ENCODE measurements around the gene ZBTB7C. TPM values are rescaled to one million over a fixed set of nuclear protein-coding genes. Genes with fewer than 3 reads are reported as not detected.
"Not testable (repeated sequence)": the region's sequence is repeated elsewhere in the genome, so short reads cannot be mapped to it uniquely, and the experiment has no call there.

The ZBTB7C gene
- total RNA-seq, 6 donors from 2014 or later = 6.1 to 18.1 (median 12.2) TPM

- DNase-seq = no peak
- 94 to 95% methylated on average over 3 of the region's 3 CpGs for WGBS, 2 donors
- H3K36me3 ChIP-seq = no peaks in the 10 kb centered on the region
- TF ChIP-seq CTCF (IDR thresholded peaks at IDR 0.05) = no peak
- no peak for TF ChIP-seq POLR2AphosphoS5 (IDR thresholded peaks at IDR 0.05)
- TF ChIP-seq POLR2A (IDR thresholded peaks at IDR 0.05) = no peak
- no peak for TF ChIP-seq EP300 (IDR thresholded peaks at IDR 0.05)
- H3K9me3 ChIP-seq = no peaks in the 10 kb centered on the region
- H3K4me1 ChIP-seq = no peaks in the 10 kb centered on the region
- no peak overlapping the region for H3K27ac ChIP-seq
- H3K4me3 ChIP-seq = no peak overlapping the region
- no peak for ATAC-seq (ENCODE audit: low FRiP score in 2 of 2)
- no peaks in the 10 kb centered on the region for H3K27me3 ChIP-seq
Observed at GRCh38 chr18:48284743-48285142, 124.4 kb downstream of the ZBTB7C start.

GRCh38 chr18:48284011-48284410, 125.2 kb downstream of the ZBTB7C start:
- H3K4me3 ChIP-seq; H3K27ac ChIP-seq; ATAC-seq (ENCODE audit: low FRiP score in 2 of 2); H3K4me1 ChIP-seq; H3K27me3 ChIP-seq; H3K36me3 ChIP-seq; H3K9me3 ChIP-seq; DNase-seq: not testable (repeated sequence)
- WGBS, 2 donors = 84 to 88% methylated on average over 5 of the region's 5 CpGs

DNA sequence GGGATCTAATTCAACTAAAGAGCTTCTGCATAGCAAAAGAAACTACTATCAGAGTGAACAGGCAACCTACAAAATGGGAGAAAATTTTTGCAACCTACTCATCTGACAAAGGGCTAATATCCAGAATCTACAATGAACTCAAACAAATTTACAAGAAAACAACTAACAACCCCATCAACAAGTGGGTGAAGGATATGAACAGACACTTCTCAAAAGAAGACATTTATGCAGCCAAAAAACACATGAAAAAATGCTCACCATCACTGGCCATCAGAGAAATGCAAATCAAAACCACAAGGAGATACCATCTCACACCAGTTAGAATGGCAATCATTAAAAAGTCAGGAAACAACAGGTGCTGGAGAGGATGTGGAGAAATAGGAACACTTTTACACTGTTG, 127.7 kb downstream of the ZBTB7C start:
- not testable (repeated sequence) for H3K9me3 ChIP-seq; DNase-seq; ATAC-seq (ENCODE audit: low FRiP score in 2 of 2); H3K4me1 ChIP-seq; H3K36me3 ChIP-seq; H3K4me3 ChIP-seq; H3K27ac ChIP-seq; H3K27me3 ChIP-seq

DNA sequence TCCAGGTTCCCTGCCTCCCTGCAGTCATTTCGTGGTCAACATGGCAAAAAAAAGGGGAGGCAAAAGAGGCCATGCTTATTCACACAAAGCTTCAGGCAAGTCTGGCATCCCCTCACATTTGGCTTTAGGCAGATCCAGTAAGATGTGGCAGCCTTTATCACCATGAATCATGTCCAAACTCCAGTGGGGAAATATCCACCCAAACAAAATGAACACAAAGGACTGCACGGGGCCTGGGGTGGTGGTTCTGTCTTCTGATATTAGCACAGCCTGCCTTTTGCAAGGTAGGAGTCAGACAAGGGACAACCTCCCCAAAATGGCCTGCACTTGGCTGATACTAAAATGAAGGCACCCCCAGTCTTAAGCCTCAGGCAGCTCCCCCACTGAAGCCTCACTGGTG, 129.9 kb downstream of the ZBTB7C start:
- H3K27ac ChIP-seq = no peak overlapping the region

DNA sequence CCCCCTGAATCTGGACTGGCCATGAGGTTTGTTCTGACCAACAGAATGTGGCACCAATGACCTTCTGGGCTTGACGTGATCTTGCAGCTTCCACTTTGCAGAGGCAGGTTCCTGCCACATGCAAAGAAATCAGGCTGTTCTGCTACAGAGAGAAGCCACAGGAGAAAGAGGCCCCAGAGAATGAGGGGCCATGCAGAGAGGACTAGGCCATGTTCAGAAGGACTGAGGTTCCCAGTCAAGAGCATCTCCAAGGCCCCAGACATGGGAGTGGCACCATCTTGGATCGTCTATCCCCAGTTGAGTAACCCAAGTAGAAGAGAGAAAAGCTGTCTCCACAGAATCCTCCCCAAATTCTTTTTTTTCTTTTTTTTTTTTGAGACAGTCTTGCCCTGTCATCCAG, 131.1 kb downstream of the ZBTB7C start:
- Histone ChIP-seq H3K36me3 (no peaks in the 10 kb centered on the region), H3K27ac (no peak overlapping the region), H3K4me3 (no peak overlapping the region), H3K9me3 (no peaks in the 10 kb centered on the region), H3K4me1 (no peaks in the 10 kb centered on the region), H3K27me3 (no peaks in the 10 kb centered on the region)
- DNase-seq (no peak), ATAC-seq (ENCODE audit: low FRiP score in 2 of 2) (no peak)
- WGBS, 2 donors = 83 to 95% methylated on average over 2 of the region's 2 CpGs
- TF ChIP-seq POLR2AphosphoS5 (IDR thresholded peaks at IDR 0.05) = no peak
- TF ChIP-seq CTCF (IDR thresholded peaks at IDR 0.05) = no peak
- no peak for TF ChIP-seq EP300 (IDR thresholded peaks at IDR 0.05)
- TF ChIP-seq POLR2A (IDR thresholded peaks at IDR 0.05) = no peak

More for the DNA sequence above, 129.9 kb downstream of the ZBTB7C start:
- no peaks in the 10 kb centered on the region for H3K27me3 ChIP-seq
- H3K9me3 ChIP-seq = no peaks in the 10 kb centered on the region
- H3K36me3 ChIP-seq = no peaks in the 10 kb centered on the region
- ATAC-seq (ENCODE audit: low FRiP score in 2 of 2) (no peak), DNase-seq (no peak)
- 58 to 80% methylated on average over 2 of the region's 2 CpGs for WGBS, 2 donors
- no peak overlapping the region for H3K4me3 ChIP-seq
- H3K4me1 ChIP-seq = no peaks in the 10 kb centered on the region
- TF ChIP-seq EP300 (IDR thresholded peaks at IDR 0.05) (no peak), POLR2A (IDR thresholded peaks at IDR 0.05) (no peak), CTCF (IDR thresholded peaks at IDR 0.05) (no peak), POLR2AphosphoS5 (IDR thresholded peaks at IDR 0.05) (no peak)

- Histone ChIP-seq H3K27me3 (no peaks in the 10 kb centered on the region), H3K9me3 (no peaks in the 10 kb centered on the region), H3K4me1 (no peaks in the 10 kb centered on the region), H3K4me3 (no peak overlapping the region), H3K36me3 (no peaks in the 10 kb centered on the region), H3K27ac (no peak overlapping the region)
- 59 to 76% methylated on average over 1 of the region's 1 CpG for WGBS, 2 donors
- ATAC-seq (ENCODE audit: low FRiP score in 2 of 2) (no peak), DNase-seq (no peak)
- TF ChIP-seq CTCF (IDR thresholded peaks at IDR 0.05) (no peak), POLR2AphosphoS5 (IDR thresholded peaks at IDR 0.05) (no peak), EP300 (IDR thresholded peaks at IDR 0.05) (no peak), POLR2A (IDR thresholded peaks at IDR 0.05) (no peak)
Observed at GRCh38 chr18:48274301-48274700, 134.9 kb downstream of the ZBTB7C start.
